Thymus (tissue), 11 donors: Measurements from ENCODE around the gene ARHGEF19. TPM values are rescaled to one million over a fixed set of nuclear protein-coding genes. Genes with fewer than 3 reads are reported as not detected.
"Not testable (repeated sequence)": the region's sequence is repeated elsewhere in the genome, so short reads cannot be mapped to it uniquely, and the experiment has no call there.

Experiments
- DNase-seq, 9 donors: peaks; one replicate each; pipeline ENCODE4 v3.0.0-alpha.2; 2013; ENCODE audit warnings: low spot score in 9 of 9, low read depth in 6 of 9, missing footprints in 1 of 9
- H3K27ac ChIP-seq, 2 donors: one replicate each; pipeline ENCODE4 v1.5.1; 2013; ENCODE audit warnings: control low read depth in 1 of 2, low read depth in 1 of 2, low read length in 1 of 2, mild to moderate bottlenecking in 1 of 2, moderate library complexity in 1 of 2
- H3K27me3 ChIP-seq, 2 donors: one replicate each; pipeline ENCODE4 v1.5.1; 2013; ENCODE audit warnings: low read length in 1 of 2; ENCODE audit not compliant: control insufficient read depth in 2 of 2, insufficient read depth in 1 of 2
- H3K36me3 ChIP-seq, 2 donors: one replicate each; pipeline ENCODE4 v1.5.1; 2013; ENCODE audit warnings: low read length in 1 of 2, mild to moderate bottlenecking in 1 of 2, moderate library complexity in 1 of 2; ENCODE audit not compliant: control insufficient read depth in 2 of 2, insufficient read depth in 2 of 2
- H3K4me1 ChIP-seq, 2 donors: one replicate each; pipeline ENCODE4 v1.5.1; 2013; ENCODE audit warnings: low read length in 2 of 2; ENCODE audit not compliant: control insufficient read depth in 2 of 2, insufficient read depth in 2 of 2
- H3K4me3 ChIP-seq, 2 donors: one replicate each; pipeline ENCODE4 v1.5.1; 2013; ENCODE audit warnings: low read length in 2 of 2, control low read depth in 1 of 2, mild to moderate bottlenecking in 1 of 2
- H3K9me3 ChIP-seq, 2 donors: one replicate each; pipeline ENCODE4 v1.5.1; 2013; ENCODE audit warnings: low read length in 1 of 2, mild to moderate bottlenecking in 1 of 2; ENCODE audit not compliant: control insufficient read depth in 2 of 2, insufficient read depth in 1 of 2
- WGBS: extraction: QIAGEN DNeasy Blood & Tissue Kit; methylation state at CpG from one replicate; pipeline ENCODE4 v1.1.7; 2013; 5-methylcytosine and 5-hydroxymethylcytosine counted together
- polyA plus RNA-seq: library from polyadenylated mRNA; stranded (reverse); fragments of 200-250 nt; gene quantifications from one replicate; pipeline ENCODE4 v1.2.3, GENCODE V29; 2013
- total RNA-seq: library from RNA; stranded (reverse); fragments of 120-200 nt; gene quantifications from one replicate; pipeline ENCODE4 v1.2.4, GENCODE V29; 2013
- donor health status: healthy.

The ARHGEF19 gene
- total and polyA plus RNA-seq, 2 donors = 2.2 to 9.6 TPM

DNA sequence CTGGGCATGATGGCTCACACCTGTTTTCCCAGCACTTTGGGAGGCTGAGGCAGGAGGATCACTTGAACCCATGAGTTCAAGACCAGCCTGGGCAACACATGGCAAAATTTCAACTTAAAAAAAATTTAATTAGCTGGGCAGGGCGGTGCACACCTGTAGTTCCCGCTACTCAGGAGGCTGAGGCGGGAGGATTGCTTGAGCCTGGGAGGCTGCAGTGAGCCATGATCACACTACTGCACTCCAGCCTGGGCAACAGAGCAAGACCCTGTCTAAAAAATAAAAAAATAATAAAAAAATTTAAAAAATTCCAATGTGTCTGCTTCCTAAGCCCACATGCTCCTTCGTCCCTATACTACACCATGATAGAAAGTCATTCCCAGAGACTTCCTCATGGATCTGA, 16.3 kb downstream of the ARHGEF19 start:
- H3K4me3 ChIP-seq, H3K27me3 ChIP-seq, H3K9me3 ChIP-seq, DNase-seq, H3K27ac ChIP-seq, H3K36me3 ChIP-seq, H3K4me1 ChIP-seq: not testable (repeated sequence)
- over 99% methylated on average over 4 of the region's 4 CpGs for WGBS

DNA sequence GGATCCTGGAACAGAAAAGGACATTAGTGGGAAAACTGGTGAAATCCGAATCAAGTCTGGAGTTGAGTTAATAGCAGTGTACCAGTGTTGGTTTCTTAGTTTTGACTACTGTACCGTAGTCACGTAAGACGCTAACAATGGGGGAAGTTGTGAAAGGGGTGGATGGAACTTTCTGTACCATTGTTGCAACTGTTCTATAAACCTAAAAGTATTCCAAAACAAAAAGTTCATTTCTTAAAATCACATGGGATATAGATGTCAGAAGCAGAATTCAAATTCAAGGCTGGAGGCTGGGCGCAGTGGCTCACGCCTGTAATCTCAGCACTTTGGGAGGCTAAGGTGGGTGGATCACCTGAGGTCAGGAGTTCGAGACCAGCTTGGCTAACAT, 16.9 kb downstream of the ARHGEF19 start:
- peaks cover 0 to 9% of the 10 kb centered on the region in 2 donors for H3K27me3 ChIP-seq
- H3K27ac ChIP-seq = no peak overlapping the region
- no peak overlapping the region for H3K4me3 ChIP-seq
- 97% methylated on average over 7 of the region's 7 CpGs for WGBS
- DNase-seq = no peak
- H3K36me3 ChIP-seq = no peaks in the 10 kb centered on the region
- no peaks in the 10 kb centered on the region for H3K4me1 ChIP-seq
- peaks cover 0 to 4% of the 10 kb centered on the region in 2 donors for H3K9me3 ChIP-seq

DNA sequence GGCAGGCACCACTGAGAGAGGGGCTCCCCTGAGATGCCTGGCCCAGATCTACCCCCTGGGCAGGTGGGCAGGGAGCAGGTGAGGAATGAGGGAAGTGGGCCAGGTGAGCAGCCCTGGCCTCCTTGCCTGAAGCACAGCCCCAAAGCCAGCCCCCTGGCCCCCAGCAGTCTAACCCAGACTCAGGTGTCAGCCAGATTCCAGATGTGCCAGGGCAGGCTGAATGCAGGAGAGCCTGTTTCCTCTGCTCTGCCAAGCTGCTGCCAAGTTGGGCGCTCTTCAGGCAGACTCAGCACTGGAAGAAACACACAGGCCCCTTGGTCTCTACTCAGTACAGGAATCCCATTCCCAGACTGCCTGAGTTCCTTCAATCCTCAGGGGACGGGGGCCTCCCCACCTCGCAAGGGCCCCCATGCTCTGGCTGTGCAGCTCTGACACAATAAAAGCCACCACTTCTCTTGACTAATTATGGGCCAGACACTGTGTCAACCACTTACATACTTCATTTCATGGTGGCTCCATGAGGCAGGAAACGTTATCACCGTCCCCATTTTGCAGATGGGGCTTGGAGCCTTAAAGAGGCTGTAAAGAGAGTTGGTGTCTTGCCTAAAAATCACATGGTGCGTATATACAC, 20.4 kb downstream of the ARHGEF19 start:
- H3K36me3 ChIP-seq = no peaks in the 10 kb centered on the region
- no peak overlapping the region for H3K4me3 ChIP-seq
- no peak for DNase-seq
- H3K9me3 ChIP-seq = peaks cover 0 to 4% of the 10 kb centered on the region in 2 donors
- 95% methylated on average over 6 of the region's 6 CpGs for WGBS
- H3K27ac ChIP-seq = no peak overlapping the region
- peaks cover 0 to 3% of the 10 kb centered on the region in 2 donors for H3K4me1 ChIP-seq
- peaks cover 0 to 25% of the 10 kb centered on the region in 2 donors for H3K27me3 ChIP-seq

DNA sequence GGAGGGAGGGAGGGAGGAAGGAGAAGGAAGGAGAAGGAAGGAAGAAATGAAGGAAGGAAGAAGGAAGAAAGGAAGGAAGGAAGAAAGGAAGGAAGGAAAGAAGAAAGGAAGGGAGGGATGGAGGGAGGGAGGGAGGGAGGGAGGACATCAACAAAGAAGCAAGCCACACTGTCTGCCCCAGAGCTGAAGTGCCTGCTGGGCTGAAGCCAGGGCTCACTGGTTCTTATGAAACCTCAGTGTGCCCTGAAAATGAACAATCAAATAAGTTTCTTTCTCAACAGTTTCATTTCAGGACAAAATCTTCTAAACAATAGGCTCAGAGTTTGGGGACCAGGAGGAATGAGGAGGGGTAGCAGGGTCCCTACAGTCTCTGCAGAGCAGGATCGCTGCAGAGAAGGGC, 21.1 kb downstream of the ARHGEF19 start:
- Histone ChIP-seq H3K4me3 (no peak overlapping the region), H3K9me3 (peaks cover 0 to 4% of the 10 kb centered on the region in 2 donors), H3K27ac (no peak overlapping the region), H3K36me3 (no peaks in the 10 kb centered on the region), H3K27me3 (peaks cover 0 to 25% of the 10 kb centered on the region in 2 donors), H3K4me1 (peaks cover 0 to 3% of the 10 kb centered on the region in 2 donors)
- WGBS = 100% methylated on average over 1 of the region's 1 CpG
- DNase-seq = no peak

DNA sequence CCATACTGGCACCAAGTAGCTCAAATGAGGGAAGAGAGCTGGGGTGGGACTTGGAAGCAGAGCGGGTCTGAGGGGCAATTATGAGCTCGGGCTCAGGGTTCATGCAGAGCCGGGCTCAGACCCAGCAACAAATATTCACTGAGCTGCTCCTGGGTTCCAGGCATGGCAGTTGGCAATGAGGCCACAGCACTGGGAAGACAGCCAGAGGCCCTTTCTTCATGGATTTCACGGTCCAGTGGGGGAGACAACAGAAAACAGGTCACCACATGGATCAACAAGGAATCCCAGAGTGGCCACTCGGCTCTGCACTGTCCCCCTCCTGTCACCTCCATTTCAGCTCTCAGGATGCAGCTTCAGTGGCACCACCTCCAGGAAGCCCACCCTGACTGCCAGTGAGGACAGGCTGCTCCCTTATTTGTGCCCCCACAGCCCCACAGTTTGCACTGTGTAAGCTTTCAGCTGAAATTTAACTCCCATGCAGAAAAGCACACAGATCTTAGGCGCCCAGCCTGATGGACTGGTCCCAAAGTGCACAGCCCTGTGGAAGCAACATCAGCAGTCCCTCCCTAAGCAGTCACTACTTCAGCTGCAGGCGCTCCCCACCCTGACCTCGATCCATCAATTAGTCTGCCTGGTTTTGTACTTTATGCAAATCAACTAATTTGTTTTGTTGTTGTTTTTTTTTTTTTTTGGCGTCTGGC, 22.4 kb downstream of the ARHGEF19 start:
- Histone ChIP-seq H3K36me3 (no peaks in the 10 kb centered on the region), H3K4me3 (no peak overlapping the region), H3K9me3 (peaks cover 0 to 4% of the 10 kb centered on the region in 2 donors), H3K4me1 (peaks cover 0 to 3% of the 10 kb centered on the region in 2 donors), H3K27me3 (peaks cover 0 to 25% of the 10 kb centered on the region in 2 donors), H3K27ac (no peak overlapping the region)
- 84% methylated on average over 9 of the region's 9 CpGs for WGBS
- DNase-seq = no peak

DNA sequence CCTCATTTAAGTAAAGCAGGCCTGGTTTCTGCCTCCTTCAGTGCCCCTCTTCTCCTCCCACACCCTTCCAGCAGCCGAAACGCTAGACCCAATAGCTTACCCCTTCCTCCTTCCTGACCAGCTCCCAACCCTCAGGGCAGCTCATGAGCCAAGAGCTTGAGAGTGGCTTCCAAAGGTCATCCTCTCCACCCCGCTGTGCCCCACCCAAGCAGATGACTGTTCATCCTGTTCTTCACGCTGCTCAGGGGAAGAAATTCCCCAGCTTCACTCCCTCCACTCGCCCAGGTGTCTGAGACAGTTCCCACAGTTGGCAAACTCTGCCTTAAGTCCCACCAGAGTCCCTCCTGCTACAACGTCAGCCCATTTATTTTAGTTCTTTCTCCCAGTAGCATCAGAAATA, 23.4 kb downstream of the ARHGEF19 start:
- H3K4me1 ChIP-seq = peaks cover 0 to 6% of the 10 kb centered on the region in 2 donors

DNA sequence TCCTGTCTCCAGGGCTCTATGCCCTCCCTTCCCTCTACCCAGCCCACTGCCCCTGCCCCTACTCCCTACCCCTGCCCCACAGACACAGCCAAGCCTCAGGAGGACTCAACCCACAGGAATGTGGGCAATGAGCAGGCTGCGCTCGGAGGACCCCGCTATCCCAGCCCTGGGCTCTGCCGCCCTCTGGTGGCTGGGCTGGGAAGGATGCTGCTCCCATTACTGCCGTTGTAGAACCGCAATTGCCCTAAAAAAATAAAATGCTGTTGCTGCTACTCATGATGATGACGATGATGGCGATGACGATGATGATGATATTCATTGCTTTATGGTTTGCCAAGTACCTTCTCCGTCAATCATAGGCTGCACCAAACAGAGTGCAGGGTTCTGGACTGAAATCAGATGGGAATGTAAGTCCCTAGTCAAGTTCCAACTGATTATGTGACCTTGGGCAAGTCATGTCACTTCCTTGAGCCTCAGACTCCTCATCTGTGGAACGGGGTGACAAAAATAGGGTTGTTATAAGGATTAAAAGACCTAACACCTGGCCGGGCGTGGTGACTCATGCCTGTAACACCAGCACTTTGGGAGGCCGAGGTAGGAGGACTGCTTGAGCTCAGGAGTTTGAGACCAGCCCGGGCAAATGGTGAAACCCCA, 24.6 kb downstream of the ARHGEF19 start:
- Histone ChIP-seq H3K27me3 (peaks cover 0 to 25% of the 10 kb centered on the region in 2 donors), H3K36me3 (no peaks in the 10 kb centered on the region), H3K27ac (no peak overlapping the region), H3K4me1 (peaks cover 0 to 7% of the 10 kb centered on the region in 2 donors), H3K4me3 (no peak overlapping the region), H3K9me3 (peaks cover 0 to 4% of the 10 kb centered on the region in 2 donors)
- DNase-seq = peak; percentile 54 to 90 (median 73)
- WGBS = 27% methylated on average over 15 of the region's 15 CpGs

More for the DNA sequence above, 23.4 kb downstream of the ARHGEF19 start:
- H3K27ac ChIP-seq = no peak overlapping the region
- DNase-seq = no peak
- no peaks in the 10 kb centered on the region for H3K36me3 ChIP-seq
- H3K27me3 ChIP-seq = peaks cover 0 to 25% of the 10 kb centered on the region in 2 donors
- 69% methylated on average over 6 of the region's 6 CpGs for WGBS
- peaks cover 0 to 4% of the 10 kb centered on the region in 2 donors for H3K9me3 ChIP-seq
- no peak overlapping the region for H3K4me3 ChIP-seq

DNA sequence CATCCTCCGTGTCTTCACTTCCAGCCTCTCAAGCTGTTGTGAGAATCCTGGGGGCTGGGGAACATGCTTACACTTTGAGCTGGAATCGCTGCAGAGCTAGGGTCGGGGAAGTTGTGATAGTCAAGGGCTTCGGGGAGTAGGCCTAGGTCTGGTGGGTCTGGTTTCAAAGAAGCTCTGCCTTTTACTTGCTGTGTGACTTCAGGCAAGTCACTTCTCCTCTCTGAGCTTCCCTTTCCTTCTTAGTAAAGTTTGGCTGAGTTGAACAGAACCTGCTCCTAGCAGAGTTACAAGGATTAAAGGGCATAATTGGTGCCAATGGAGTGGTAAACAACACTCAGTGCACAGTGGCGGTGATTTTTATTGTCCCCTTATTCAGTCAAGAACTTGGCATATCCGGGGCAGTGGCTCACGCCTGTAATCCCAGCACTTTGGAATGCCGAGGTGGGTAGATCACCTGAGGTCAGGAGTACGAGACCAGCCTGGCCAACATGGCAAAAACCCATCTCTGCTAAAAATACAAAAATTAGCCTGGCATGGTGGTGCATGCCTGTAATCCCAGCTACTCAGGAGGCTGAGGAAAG, 25.7 kb downstream of the ARHGEF19 start:
- DNase-seq = no peak
- H3K27me3 ChIP-seq = peaks cover 0 to 21% of the 10 kb centered on the region in 2 donors
- WGBS = 97% methylated on average over 9 of the region's 9 CpGs
- H3K4me1 ChIP-seq = peaks cover 0 to 9% of the 10 kb centered on the region in 2 donors
- no peaks in the 10 kb centered on the region for H3K36me3 ChIP-seq
- H3K27ac ChIP-seq = no peak overlapping the region
- no peak overlapping the region for H3K4me3 ChIP-seq
- peaks cover 0 to under 1% of the 10 kb centered on the region in 2 donors for H3K9me3 ChIP-seq
